ENCODE data around the gene DUOXA1.

- TF ChIP-seq CTCF (IDR thresholded peaks at IDR 0.05) (peak; percentile 99), EZH2 (IDR thresholded peaks at IDR 0.05) (no peak), EZH2phosphoT487 (IDR thresholded peaks at IDR 0.05) (no peak)
Observed at GRCh38 chr15:45118131-45118588, 11.5 kb downstream of the DUOXA1 start.
